SHP77 treated with DMSO at 0.1 percent for 48 hours (cell line): ENCODE data around the gene DDX10.

ENCODE experiments used
- DNase-seq: peaks from one replicate; lab custom pipeline; 2025; lab: John Stamatoyannopoulos, UW

DDX10 gene

GRCh38 chr11:108872781-108873291, 208.0 kb downstream of the DDX10 start:
- no peak for DNase-seq

- DNase-seq = no peak
Measured at GRCh38 chr11:108873310-108873709, 208.4 kb downstream of the DDX10 start.

- no peak for DNase-seq
Measured at GRCh38 chr11:108873941-108874340, 209.1 kb downstream of the DDX10 start.

DNA sequence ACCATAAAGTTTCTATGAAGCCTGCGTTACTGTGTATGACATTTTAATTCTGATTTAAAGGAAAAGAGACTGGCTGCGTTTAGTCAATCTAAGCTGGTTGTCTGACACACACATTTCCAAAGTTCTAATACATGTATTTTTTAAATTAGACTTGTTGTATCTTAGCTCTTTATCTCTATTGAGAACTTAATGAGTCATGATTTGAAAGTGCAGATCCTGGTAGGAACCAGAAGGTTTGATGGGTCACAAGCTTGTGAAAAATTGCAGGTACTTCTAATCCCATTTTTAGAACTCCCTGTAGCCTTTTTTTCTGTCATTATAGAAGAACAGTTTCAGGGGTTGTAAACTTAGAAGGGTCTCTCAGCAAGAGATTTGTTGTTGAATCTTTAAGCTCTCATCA, 210.3 kb downstream of the DDX10 start:
- no peak for DNase-seq

DNA sequence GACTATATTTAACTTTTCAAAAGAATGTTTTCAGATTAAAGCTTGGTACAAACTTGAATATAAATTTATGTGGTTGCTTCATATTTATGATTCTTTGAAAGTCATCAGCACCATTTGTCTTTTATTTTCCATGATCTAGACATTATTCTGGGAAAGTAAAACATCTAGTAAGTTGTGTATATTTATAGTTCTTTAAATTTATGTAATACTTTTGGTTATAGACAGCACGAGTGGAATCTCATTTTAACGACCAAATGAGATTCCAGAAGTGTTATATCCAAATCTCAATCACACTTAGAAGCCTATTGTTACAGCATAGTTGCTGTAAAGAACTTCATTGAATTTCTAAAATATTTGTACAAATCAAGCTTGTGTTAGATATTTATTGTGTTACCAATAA, 212.3 kb downstream of the DDX10 start:
- no peak for DNase-seq

- DNase-seq = no peak
Measured at GRCh38 chr11:108880510-108880909, 215.6 kb downstream of the DDX10 start.

GRCh38 chr11:108881131-108881530, 216.3 kb downstream of the DDX10 start:
- DNase-seq = no peak

DNA sequence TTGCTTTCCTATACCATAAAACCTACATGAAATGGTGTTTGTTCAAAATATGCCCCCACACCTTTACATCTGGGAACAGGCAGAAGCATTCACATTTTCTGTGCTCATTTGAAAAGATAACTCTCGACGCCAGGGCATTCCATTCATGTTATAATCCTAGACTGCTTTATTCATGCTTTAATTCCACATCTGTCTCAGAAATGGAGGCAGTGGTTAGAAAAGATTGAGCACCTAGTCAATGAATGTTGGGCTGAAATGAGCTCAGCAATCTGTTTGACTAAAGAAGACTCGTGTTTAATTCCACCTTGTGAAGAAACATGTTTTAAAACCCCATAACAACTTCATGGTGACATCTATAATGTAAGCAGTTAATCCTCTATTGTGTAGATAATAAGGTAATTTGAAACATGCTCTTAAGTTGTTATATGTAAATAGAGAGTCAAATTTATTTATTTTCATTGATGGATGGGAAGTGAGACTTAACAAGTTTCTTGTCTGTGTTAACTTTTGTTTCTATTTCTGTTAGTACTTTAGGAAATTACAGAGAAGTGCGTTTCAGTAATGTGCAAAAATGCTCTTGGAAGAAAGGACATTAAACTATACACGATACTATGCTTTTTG, 217.5 kb downstream of the DDX10 start:
- no peak for DNase-seq

GRCh38 chr11:108886005-108886659, 221.3 kb downstream of the DDX10 start:
- no peak for DNase-seq

GRCh38 chr11:108886660-108887009, 221.8 kb downstream of the DDX10 start:
- no peak for DNase-seq

DNA sequence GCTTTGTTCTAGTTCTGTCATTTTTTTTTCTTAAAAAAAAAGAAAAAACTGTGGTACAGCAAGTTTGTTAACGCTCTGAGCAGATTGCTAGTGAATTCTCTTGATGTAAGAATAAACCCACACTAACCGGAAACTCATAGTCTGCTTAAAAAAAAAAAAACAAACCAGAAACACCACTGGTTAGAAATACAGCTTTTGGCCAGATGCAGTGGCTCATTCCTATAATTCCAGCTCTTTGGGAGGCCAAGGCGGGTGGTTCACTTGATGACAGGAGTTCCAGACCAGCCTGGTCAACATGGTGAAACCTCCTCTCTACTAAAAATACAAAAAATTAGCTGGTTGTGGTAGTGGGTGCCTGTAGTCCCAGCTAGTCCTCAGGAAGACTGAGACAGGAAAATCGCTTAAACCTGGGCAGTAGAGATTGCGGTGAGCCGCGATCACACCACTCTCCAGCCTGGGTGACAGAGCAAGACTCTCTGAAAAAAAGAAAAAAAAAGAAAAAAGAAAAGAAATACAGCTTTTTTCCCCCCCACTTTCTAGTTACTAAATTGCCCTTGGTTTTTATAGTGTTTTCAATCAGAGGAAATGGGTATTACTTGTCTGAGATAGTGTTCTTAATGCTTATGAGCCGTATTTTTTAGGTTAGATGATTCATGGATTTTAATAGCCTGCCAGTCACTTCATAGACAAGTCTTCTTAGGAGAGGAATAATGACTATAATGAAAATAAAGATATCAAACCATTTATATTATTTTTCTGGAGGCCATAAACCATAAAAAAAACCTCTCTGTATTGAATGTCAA, 222.8 kb downstream of the DDX10 start:
- no peak for DNase-seq

GRCh38 chr11:108890482-108891105, 225.7 kb downstream of the DDX10 start:
- no peak for DNase-seq

GRCh38 chr11:108891143-108891542, 226.3 kb downstream of the DDX10 start:
- no peak for DNase-seq

- DNase-seq = no peak
Measured at GRCh38 chr11:108891909-108892511, 227.1 kb downstream of the DDX10 start.

DNA sequence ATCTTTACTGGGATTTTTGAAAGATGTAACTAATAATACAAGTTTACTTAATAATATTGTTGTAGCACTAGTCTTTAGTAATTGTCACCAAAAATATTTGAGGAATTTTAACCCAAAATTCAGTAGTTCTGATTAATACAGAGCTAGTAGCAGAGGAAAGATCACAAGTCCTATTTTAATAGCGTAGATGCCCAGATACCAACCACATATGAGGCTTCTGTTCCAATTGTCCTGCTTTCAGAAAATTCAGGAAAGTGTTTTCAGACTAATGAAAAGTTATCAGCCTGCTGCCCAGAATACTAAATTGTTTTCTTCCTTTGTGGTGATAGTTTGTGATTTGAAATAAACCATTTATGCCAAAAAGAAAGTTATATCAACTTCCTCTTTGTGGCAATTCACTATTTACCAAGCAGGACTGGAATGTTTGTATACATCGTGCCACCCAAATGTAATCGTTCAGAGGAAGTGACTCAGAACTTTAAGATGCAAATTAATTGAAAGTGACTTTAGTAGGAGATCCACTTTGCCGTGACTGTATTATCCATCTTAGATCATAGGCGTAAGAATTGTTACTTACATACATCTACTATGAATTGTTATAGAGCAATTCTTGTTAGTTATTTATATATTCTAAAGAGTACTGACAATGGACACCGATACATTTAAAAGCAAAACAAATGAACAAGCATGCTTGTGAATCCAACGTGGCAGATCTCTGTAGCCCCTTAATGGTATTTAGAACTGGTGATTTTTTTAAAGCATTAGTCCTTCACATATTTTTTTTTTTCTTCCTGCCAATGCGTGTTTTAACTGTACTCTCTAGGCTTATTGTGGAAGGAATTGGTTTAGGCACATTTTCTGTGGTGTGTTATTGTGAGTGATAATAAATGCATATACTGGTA, 231.0 kb downstream of the DDX10 start:
- no peak for DNase-seq

GRCh38 chr11:108897071-108897481, 232.2 kb downstream of the DDX10 start:
- no peak for DNase-seq

DNA sequence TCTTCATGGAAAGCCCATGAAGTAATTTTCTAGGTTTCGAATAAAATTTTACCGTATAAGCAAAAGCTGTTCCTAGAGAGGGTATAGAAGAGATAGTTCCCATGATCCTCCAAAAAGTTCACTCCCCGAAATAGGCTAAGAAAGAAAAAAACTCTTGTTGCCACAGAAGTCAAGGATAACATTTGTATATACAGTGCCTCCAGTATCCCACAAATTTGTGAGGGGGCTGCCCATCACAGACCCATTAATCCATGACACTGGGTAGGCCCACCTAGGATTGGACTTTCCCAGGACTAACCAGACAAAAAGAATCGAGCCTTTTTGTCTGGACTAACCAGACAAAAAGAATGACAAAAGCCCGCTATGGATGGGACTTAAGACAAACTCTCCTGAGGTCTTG, 233.0 kb downstream of the DDX10 start:
- DNase-seq = no peak

DNA sequence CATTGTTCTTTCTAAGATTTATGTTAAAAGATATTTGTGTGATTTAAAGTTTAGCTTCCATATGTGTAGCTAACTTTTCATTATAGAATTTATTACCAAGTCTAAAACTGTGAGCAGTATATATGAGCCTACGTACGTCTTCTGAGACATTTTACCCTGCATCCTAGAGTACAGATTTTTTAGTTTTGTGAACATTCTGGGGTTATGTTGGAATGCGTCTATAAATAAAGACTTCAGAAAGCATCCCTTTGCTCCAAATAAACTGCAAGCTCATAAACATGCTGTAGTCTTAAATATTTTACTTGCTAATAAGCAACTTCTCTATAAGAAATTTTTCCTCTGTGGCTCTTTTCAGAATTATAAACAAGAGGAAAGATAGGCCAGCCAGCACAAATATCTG, 236.5 kb downstream of the DDX10 start:
- DNase-seq = no peak

DNA sequence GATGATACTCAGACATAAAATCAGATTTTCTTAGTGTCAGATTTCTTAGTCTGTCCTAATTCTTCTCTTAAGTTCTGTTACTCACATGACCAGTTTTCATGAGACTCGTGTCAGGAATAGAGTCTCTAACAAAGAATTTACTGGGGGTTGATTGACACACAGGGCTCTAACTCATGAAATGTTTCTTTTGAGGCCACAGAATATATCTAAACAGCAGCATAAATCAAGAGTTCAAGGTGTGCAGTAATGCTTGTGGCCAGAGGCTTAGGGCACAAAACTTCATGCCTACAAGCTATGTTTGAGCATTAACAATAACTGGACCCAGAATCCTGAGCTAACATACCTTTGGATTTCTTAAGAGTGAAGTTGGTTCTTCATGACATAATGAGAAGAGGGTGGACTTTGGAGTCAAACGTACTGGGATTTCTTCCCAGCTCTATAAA, 237.2 kb downstream of the DDX10 start:
- no peak for DNase-seq

DNA sequence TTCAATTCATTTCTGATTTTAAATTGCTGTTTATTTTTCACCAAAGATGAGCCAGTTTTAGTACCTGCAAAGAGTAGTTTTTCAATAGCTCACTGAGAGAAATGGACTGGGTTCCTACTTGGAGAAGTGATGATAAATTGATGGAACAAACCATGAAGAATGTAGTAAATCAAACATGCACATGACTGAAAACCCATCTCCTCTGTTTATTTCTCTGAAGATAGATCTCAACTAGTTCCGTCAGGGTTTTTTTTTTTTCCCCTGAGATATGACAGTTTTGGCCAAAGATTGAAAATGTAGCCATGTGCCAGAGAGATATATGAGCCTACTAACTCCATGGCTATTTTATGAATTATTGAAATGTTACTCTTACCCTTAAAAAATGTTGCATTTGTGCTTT, 239.6 kb downstream of the DDX10 start:
- DNase-seq = no peak

- DNase-seq = no peak
Measured at GRCh38 chr11:108906329-108906728, 241.5 kb downstream of the DDX10 start.
